ENCODE measurements around the gene S100A6.
"Not testable (repeated sequence)": the region's sequence is repeated elsewhere in the genome, so short reads cannot be mapped to it uniquely, and the experiment has no call there.

Gene S100A6

GRCh38 chr1:153535242-153536011 lies at the start of gene S100A6:
S100A6 (minus strand) TSS chr1:153535991; CDS start chr1:153535339, 652 bp downstream.
- DNase-seq, result peak; percentile 87

DNA sequence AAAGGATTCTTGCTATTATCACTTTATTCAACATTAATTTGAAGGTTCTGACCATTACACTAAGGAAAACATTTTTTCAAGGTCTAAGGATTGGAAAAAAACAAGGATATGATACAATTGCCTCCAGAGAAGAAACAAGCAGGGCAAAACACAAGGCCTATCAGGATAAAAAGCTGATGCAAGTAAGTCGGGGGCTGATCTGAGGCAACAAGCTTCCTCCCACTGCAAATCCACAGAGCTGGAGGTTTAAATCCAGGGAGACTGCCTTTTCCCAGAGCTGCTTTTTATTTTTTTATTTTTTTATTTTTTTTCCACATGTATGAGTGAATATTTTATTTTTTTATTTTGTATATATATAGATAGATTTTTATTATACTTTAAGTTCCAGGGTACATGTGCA lies 49.2 kb upstream of the S100A6 start:
- DNase-seq, result no peak

- DNase-seq, result no peak
Observed at GRCh38 chr1:153583976-153584375, 48.2 kb upstream of the S100A6 start.

GRCh38 chr1:153583514-153583913 lies 47.7 kb upstream of the S100A6 start:
- DNase-seq, result not testable (repeated sequence)

DNA sequence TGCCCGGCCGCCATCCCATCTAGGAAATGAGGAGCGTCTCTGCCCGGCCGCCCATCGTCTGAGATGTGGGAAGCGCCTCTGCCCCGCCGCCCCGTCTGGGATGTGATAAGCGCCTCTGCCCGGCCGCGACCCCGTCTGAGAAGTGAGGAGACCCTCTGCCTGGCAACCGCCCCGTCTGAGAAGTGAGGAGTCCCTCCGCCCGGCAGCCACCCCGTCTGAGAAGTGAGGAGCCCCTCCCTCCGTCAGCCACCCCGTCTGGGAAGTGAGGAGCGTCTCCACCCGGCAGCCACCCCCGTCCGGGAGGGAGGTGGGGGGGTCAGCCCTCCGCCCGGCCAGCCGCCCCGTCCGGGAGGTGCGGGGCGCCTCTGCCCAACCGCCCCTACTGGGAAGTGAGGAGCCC lies 47.0 kb upstream of the S100A6 start:
- not testable (repeated sequence) for DNase-seq

GRCh38 chr1:153578936-153579335 lies 43.1 kb upstream of the S100A6 start:
- no peak for DNase-seq

DNA sequence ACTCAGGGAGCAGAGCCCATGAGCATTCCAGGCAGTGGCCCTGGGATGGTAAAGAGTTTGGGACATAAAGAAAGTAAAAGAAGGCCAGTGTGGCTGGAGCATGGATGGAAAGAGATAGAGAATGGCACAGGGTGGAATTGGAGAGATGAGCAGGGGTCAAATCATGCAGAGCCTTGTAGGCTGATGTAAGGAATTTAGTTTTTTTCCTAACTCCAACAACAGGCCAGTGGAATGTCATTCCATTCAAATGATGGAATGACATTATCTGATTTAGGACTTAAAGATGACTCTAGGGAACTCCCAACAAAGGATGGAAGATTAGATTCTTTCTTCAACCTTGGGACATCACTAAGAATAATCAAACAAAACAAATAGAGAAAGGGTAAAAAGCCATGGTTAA lies 42.7 kb upstream of the S100A6 start:
- DNase-seq, result no peak

- peak; percentile 66 for DNase-seq
Observed at GRCh38 chr1:153577624-153578051, 41.8 kb upstream of the S100A6 start.

DNA sequence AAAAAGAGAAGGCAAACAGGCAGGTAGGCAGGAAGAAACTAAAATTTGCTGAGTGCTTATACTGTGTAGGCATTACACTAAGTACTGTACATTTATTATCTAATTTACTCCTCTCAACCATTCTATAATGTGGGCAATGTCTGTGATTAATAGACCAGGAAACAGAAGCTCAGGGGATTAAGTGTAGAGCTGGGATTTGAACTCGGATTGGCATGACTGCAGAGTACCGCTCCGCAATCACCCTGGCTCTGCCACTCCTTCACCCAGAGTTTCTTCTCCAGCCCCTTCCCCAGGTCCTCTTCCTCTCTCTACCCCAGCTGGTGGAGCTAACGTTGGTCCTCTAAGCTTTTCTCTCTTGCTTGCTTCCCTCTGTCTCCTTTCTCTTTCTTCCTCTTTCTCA lies 41.3 kb upstream of the S100A6 start:
- DNase-seq, result no peak

- DNase-seq, result not testable (repeated sequence)
Observed at GRCh38 chr1:153575497-153575896, 39.7 kb upstream of the S100A6 start.

DNA sequence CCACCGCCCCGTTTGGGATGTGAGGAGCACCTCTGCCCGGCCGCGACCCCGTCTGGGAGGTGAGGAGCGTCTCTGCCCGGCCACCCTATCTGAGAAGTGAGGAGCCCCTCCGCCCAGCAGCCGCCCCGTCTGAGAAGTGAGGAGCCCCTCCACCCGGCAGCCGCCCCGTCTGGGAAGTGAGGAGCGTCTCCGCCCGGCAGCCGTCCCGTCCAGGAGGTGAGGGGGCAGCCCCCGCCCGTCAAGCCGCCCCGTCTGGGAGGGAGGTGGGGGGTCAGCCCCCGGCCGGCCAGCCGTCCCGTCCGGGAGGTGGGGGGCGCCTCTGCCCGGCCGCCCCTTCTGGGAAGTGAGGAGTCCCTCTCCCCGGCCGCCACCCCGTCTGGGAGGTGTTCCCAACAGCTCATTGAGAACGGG lies 39.3 kb upstream of the S100A6 start:
- not testable (repeated sequence) for DNase-seq

DNA sequence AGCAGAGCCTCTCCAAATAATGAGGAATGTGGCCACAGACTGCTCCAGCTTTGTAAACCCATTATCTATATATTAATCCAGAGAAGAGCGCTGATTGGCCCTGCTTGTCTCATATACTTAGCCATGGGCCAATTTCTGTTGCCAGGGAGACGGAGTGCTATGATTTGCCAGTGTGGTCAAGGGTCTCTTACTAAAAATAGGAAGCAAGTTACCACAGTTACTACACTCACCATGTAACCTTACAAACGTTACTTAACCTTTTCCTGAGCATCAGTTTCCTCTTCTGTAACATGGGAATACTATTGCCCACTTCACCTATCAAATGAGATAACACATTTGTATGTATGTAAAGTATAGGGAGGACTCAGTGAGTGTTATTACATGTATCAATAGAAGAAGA lies 37.6 kb upstream of the S100A6 start:
- DNase-seq, result no peak

- DNase-seq, result peak; percentile 87
Observed at GRCh38 chr1:153572569-153573015, 36.8 kb upstream of the S100A6 start.

DNA sequence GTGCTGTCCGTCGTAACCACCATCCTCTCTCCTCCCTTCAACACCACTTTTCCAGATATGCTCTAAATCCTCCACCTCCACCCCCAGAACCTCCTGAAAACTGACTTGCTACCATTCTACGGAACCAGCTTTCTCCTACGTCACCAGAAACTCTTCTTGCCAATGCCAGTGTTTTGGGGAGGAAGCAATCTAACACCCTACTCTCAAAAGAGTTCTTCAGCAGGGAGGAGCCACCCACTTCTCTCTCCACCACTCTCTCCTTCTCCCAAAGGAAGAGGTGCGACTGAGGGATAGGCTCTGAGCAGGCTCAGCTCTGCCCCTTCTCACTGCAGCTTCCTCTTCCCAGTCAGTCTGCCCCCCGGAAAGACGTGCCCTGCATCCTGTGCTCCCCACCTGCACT lies 35.9 kb upstream of the S100A6 start:
- no peak for DNase-seq

GRCh38 chr1:153570874-153571273 lies 35.1 kb upstream of the S100A6 start:
- no peak for DNase-seq

DNA sequence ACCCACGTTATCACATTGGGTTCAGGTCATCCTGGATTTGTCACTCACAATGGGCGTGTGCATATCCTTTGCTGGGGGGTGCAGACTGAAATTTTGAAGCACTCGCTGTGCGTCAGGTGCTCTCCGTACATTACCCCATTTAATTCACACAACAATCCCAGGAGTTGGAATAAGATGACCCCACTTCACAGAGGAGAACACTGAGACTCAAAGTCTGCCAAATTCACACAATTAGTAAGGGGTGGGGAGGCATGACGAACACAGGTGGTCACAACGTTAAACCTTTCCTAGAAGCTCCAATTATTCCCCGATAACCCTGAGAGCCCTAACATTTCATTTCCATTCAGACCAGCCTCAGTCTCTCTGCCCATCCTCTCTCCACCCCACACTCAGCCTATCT lies 33.7 kb upstream of the S100A6 start:
- DNase-seq, result no peak

- DNase-seq, result peak; percentile 92
Observed at GRCh38 chr1:153568367-153569099, 32.7 kb upstream of the S100A6 start.

GRCh38 chr1:153567621-153568366 lies 32.0 kb upstream of the S100A6 start:
- no peak for DNase-seq

DNA sequence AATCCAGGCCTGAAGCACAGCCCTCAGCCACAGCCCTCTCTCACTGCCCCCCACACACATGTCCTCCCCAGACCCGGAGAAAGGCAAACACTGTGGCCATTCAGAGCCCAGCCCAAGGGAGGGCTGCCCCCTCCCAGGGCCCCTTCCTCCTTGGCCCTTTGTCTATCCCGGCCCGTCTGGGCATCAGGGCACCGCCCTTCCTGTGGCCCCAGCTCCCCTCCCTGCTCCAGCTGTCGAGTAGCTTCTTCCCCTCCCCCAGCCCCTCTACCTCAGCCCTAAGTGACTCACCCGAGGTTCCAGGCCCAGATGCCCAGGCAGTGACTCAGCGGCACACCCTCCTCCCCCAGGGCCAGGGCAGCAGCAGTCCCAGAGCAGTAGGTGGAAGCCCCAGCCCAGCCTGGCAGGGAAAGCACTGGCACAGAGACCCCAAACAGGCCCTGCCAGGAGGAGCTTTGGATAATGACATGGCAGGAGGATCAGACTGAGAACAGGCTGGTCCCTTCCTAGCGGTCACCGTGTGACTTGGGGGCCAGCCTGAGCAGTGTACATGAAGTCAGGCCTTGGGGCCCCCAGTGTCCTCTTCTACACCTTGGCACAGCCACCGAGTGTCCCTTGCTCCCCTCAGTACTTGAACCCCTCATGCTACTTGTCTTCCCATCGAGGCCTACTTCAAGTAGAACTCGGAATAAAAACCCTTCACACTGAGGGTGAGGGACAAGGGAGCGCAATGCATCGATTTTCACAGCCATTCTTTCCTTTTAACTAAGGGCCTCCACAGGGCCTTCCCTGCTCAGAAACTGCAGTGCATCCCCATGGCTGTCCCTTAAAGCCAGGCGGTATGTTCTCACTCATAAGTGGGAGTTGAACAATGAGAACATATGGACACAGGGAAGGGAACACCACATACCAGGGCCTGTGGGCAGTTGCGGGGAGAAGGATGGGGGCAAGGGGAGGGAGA lies 30.9 kb upstream of the S100A6 start:
- peak; percentile 99 for DNase-seq

- peak; percentile 67 for DNase-seq
Observed at GRCh38 chr1:153565529-153566374, 30.0 kb upstream of the S100A6 start, which contains the start of gene S100A2. S100A2 (minus strand) TSS chr1:153565844; CDS start chr1:153563877, 1,967 bp downstream.

- no peak for DNase-seq
Observed at GRCh38 chr1:153563991-153564390, 28.2 kb upstream of the S100A6 start.
